ENCODE results near the gene TUG1.

The TUG1 gene

DNA sequence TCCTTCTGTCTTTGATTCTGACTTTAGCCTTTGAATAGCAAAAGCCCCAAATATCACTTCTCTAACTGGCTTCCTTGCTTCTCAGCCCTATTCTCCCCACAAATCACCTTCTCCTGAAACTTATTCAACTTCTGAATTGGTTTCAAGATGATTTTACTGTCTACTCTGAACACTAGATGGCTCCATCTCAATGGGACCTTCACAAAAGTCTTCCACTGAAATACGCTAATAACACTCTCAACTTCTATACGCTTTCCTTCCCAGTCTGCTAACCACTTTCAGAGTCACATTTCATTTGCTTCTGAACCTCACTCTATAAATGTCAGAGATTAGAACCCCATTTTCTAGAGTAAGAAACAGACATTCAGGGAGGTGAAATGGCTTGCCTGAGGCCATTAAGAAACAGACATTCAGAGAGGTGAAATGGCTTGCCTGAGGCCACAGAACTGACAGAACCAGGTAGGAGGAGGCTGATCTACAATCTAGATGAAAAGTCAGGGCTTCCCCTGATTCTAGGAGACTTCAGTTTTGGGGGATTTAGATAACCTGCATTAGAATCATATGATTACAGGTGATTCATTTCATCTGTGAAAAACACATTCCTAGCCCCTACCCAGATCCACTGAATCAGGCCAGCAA, 21.1 kb upstream of the TUG1 start:
- no peak for DNase-seq

DNA sequence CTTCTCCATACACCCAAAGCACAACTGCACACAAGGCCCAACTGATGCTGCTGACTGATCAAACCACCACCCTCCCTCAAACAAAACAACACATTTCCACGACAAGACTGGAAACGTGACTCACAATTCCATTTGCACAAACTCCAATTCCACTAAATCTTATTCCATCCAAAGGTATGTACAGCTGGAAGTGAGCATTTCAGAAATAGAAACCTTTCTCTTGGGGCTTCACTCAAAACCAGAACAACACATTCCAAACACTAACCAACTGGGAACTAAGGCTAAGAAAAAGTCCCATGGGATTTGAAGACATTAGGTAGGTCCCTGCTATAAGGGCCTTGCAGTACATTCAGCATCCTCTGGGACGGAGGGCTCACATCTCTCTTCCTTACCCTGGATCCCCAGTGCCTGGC, 20.1 kb upstream of the TUG1 start:
- DNase-seq: no peak

DNA sequence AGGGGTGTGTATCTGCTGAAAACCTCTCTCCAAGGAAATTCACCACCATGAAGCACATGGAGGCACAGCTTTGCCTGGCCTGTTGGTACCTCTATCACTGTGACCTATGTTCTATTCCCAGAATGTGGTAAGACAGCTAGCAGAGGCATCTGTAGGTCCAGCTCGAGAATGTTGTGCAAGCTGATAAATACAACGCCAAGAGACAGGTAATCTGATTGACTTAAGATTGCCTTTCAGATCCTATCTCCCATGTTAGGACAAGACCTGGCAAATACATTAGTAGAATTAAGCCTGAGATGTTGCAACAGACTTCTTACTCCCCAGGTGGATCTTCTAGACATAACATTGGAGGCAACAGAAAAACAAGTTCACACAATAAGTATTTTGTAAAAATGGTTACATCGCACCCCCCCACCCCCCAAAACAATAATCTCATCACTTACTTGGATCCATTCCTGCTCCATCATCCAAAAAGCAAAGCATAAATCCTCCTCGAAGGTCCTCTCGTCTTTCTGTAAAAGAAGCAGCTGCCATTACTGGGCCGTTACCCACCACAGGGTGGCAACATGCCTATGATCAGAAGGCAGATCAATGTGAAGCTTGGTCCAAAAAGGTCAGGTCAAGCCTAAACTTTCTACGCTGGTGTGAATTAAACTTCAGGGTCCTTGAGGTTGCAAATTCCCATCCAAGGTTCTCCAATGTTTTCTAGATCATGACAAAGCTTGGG, 19.0 kb upstream of the TUG1 start:
- DNase-seq: no peak

DNA sequence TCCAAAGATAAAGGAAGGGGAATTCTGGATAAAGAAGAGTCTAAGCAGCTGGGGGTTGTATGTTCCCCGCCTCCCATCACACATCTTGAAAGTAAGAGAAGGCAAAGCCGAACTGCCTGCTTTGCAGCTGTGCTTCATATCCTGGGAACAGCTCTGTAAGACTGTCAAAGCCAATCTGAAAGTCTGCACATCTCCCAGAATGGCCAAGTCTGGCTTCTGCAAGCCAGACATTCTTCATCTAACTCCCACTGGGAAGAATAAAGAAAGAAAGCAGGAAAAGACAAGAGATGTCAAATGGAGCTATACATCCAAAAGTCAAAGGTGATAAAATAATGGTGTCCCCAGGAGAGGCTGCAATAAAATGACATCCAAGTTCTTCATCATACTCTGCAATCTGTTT, 15.9 kb upstream of the TUG1 start:
- DNase-seq: no peak

DNA sequence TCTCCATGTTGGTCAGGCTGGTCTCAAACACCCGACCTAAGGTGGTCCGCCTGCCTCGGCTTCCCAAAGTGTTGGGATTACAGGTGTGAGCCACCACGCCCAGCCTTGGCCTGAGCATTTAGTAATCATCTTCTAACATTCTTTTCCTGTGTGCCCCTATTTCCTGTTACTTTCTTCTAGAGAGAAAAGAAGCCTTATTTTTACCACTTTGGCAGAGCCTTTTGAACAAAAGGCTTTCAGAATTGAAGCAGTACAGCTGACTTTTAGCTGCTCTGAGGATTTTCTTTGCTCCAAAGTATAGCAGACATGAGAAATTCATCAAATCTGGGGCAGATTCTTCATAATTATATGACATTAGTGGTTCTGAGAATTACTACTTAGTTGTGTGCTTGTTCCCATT, 13.9 kb upstream of the TUG1 start:
- DNase-seq: no peak

DNA sequence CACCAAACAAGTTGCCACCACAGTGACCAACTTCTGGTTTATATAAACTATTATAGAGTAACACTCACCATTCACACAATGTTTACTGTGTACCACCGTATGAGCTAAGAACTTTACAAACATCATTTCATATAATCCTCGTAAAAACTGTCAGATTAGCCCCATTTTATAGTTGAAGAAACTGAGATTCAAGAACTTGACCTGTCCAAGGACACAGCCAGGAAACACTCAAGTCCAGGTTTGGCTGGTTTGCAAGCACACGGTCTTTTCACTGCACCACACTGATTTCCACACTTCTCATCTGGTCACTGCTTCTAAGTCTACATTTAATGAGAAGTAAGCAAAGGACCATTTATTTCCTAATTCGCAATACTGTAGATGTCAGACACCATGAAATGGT, 4.2 kb upstream of the TUG1 start:
- DNase-seq: no peak

DNA sequence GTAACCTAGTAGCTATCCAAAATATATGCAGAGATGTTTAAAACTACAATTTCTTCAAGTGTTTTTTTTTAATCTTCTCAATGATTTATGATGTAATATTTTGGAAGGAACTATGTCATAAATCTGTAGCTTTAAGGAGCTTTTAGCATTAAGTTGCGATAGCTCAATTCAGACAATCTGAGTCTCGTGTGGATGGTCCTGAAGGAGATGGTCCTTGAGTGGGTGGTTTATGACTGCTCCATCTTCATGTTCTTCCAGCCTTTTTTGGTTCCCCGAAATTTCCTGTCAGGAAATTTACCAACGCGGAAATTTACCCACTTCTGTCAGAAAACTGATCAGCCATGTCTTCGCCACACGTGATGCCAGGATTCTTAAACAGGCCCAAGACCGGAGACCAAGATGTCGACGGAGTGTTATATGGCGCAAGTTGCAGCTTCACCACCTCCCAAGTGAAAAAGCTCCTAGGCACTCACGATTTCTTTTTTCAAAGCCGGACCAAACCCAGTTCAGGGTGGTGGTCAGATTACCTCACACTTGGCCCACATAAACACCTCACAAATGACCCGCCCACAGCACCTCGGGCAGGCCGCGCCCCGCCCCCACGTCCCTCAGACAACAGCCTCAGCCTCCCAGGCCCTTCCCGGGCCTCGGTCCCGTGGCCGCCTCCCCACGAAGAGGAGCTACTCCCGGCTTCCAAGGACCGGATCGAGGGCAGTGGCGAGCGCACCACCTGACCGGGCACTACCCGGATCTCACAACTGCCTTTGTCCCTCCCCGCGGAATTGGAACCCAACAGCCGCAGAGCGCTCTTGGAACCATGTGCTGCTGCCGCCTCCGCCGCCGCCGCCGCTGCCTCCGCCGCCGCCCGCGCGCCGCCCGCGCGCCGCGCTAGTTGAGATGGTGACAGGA, 796 bp upstream of the TUG1 start, which contains the start of gene MORC2:
Gene MORC2, minus strand, starts transcription at position 760 of the 909 bp plus-strand sequence. CDS start 885 bp downstream, outside the sequence.
- no peak for DNase-seq

DNA sequence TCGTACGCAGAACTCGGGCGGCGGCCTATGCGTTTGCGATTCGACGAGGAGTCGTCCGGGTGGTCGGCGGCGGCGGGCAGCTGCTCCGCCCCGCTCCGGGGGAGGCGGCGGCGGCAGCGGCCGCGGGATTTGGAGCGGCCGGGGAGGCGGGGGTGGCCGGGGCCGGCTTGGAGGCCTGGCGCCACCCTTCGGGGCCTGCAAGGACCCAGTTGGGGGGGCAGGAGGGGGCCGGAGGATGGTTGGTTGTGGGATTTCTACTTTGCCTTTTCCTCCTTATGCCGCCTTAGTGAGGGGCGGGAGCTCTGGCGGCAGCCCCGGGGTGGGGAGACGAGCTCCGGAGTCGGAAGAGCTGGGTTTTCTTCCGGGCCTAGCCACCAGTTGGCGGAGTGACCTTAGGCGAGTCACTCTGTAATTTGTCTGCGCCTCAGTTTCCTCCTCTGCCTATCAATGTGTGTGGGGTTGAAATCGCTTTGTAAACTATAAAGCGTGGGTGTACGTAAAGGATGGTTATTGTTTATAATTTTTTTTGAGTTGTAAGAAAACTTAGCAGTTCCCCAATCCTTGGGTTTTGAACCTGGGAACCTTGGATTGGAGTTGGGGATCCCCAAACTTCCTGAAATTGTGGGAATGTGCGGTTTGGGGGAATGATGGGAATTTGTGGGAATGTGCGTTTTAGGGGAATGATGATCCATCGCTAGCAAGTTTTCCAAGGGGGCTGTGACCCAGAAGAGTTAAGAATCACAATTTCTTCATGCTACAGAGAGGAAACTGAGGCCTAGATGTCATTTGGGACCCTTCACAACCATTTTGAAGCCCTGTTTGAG, 679 bp downstream of the TUG1 start:
- DNase-seq: no peak

DNA sequence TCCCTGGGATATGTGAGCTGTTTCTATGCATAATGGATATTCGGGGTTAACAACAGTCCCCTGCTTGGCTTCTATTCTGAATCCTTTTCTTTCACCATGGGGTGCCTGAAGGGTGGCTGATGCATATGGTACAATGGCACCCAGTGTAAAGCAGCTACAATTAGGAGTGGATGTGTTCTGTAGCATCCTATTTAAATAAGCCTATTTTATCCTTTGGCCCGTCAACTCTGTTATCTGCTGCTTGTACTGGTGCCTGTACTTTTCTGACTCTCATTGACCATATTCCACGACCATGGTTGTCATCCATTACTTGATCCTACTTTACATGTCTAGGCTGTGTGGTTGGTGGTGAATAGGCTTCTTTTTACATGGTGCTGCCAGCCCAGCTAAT, 1.3 kb downstream of the TUG1 start:
- no peak for DNase-seq

DNA sequence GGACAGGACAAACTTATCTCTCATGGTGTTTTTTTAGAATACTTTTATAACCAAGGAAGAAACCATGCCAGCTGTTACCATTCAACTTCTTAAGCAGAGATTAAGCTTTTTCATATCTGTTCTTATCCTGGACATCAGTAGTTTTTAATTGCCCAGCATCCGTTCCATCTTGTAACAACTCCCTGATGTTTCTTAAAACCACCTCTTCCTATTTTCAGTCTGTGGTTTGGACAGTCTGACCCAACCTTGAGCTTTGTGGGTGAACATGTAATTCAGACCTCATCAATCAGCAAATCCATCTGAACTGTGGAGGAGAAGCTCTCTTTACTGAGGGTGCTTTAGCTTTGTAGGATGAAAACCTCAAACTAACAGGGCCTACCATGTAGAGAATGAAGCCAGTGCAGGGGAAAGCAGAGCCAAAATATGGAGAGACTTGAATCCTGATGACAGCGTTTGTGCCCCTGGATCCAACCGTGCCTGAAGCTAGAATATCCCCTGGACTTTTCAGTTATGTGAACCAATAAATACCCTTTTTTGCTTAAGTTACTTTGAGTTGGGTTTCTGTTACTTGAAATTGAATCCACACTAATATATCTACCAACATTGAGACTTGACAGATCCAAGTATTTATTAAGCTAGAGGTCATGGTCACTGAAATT, 9.4 kb downstream of the TUG1 start:
- DNase-seq: no peak

DNA sequence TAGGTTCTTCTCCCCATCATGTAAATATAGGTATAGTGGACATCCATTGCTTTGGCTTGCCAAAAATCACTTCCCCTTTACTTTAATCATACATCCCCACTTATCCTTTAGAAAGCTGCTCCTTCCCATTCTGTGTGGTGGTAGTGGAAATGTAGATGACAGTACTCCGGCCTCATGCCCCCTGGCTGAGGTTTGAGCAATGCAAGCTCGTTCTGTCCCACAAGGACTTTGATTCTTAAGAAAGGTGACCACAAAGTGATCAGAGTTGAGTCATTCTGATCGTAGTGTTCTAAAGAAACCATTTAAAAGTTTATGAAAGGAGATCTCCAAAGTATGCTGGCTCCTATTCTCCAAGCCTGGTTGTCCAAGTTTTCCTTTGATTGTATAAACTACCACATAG, 10.9 kb downstream of the TUG1 start:
- DNase-seq: no peak

DNA sequence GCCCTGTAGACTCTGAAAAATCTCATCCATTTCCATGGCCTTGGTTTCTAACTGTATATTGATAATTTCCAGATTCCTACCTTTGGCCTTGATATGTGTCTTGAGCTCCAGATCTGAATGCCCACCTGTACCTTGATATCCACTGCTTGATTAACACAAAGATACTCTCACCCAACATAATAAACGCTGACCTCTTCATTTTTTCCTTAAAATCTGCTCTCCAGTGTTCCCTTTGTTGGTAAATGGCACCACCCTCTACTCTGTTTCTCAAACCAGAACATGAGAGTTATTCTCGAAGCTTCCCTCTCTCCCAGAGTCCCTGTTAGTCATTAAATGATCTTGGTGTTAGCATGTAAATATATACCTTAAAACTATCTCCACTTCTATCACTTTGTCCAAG, 13.4 kb downstream of the TUG1 start:
- DNase-seq: no peak

DNA sequence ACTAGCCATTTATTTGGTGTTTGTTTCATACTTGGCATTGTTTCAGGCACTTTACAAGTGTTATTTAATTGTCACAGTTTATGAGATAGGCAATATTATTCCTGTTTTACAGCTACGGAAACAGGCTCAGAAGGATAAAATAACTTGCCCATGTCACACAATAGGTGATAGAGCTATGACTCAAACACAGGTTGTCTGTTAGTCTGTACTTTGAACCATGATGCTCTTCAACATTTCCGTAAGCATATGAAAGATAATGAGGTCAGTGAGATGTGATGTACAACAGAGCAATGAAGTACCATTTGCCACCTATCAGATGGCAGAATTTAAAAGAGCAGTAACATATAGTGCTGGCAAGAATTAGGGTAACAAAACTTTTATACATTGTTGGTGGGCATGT, 15.3 kb downstream of the TUG1 start:
- DNase-seq: no peak

DNA sequence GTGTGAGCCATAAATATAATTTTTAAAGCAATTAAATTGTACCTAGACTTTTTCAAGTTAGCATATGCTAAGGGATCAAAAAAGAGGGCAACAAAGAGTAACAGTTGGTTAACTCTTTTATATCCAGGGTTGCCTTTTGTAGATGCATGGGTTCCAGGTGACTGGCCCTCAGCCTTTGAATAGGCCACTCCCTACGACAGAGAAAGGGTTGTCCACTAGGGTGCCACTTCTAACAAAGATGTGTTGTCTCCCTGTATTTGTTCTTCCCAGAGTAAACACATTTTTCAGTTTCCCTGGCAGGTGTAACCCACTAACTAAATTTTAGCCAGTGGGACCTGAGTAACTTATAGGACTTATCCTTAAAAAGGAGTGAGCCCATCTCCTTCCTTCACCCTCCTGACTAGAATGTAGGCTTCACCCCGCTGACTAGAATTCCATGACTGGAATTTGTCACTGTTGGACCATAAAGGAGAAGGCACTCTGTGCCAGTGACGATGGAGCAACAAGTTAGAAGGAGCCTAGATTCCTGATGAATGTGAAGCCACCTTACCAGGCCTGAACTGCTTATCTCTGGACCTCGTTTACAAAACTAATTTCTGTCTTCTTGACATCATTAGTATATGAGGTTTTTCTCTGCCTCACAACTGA, 16.6 kb downstream of the TUG1 start:
- no peak for DNase-seq

DNA sequence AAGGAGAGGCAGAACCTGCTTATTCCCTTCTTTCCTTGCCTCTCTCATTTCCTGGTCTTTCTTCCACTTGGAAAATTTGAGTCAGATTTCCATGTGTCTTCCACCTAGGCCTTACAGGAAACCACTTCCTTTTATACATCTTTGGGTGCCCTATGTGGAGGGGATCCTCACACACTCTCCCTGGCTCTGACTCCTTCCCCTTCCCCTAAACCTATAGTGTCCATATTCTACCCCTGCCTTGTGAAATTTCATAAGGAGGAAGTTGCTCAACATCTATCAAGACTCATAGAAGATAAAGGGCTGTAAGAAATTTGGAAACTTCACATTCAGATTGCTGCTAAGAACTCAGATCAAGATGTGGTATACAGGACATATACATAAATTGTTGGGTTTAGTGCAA, 20.4 kb downstream of the TUG1 start:
- no peak for DNase-seq

DNA sequence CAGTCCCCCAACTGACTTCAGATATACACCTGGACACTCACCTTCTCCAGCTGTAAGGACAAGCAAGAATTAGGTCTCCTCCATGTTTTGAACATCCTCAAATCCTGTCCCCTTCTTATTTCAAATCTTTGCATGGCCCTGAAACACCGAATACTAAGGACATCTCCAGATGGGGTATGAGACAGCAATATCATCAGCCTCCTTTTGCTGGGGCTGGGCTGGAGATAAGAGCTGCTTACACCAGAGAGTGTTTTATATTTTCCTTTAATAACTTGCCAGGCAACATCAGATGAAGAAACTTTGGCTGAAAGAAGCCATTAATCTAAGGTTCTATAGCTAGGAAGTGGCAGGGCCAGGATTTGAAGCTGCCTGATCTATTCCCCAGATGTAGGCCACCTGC, 21.6 kb downstream of the TUG1 start:
- DNase-seq: no peak

DNA sequence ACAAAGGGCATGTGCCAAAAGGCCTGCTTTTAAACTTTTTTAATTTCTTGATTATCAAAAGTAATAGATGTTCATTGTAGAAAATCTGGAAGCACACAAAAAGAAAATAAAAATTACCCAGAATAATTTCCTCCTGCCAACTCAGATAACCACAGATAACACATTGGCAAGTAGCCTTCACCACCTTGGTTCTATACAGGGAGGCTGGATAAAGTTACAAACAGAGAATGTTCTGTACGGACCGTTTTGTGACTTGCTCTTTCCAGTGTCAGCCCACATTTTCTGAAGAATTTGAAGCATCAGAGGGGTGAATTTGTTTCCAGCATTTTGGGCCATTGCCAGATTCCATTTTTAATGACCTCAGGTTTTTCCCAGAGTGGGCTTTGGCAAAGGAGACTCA, 23.5 kb downstream of the TUG1 start:
- DNase-seq: no peak

DNA sequence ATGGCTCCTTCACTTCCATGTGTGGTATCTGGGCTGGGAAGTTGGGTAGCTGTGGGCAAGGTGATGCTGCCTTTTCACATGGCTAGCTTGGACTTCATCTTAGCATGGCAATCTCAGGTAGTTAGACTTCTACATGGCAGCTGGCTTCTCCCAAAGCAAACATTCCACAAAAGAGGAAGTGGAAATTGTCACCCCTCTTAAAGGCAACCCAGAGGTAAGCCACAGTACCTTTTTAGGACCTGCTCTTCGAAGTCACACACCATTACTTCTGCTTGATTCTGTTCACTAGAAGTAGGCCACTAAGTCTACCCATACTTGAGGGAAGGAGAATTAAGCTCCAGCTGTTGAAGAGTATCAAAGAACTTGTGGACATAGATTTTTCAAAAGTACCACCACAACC, 25.9 kb downstream of the TUG1 start:
- DNase-seq: no peak

DNA sequence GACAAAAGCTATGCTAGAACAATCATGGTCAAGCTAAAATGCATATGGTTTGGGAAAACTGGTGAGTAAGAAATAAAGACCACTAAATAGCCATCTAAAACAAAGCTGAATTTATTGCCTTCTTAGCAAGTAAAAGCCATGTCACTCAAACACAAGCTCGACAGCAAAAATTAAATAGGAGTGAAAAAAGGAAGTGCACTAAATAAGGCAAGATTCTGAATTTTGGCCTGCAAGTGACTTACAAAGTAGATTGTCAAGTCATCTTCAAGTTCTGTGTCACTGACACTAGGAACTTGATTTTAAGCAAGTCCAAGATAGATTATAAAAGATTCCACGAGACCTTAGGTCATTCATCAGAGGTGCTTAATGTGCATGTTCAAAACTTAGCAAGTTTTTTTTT, 27.4 kb downstream of the TUG1 start:
- DNase-seq: no peak

DNA sequence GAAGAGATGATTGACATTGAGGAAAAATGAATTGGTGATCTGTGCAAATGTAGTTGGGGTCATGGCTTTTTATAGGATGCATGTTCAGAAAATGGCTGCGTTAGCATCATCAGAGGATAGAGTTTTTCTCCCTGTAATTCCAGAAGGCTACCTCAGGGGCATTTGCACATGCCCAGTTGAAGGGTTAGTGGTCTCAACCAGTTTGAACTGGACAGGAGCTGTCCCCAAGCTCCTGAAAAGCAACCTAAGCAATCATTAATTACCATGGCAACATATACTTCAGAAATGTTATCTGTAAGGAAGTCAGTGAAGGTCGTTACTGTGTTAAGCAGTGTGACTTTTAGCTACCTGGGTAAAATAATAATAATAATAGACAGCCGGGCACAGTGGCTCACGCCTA, 29.3 kb downstream of the TUG1 start:
- no peak for DNase-seq

DNA sequence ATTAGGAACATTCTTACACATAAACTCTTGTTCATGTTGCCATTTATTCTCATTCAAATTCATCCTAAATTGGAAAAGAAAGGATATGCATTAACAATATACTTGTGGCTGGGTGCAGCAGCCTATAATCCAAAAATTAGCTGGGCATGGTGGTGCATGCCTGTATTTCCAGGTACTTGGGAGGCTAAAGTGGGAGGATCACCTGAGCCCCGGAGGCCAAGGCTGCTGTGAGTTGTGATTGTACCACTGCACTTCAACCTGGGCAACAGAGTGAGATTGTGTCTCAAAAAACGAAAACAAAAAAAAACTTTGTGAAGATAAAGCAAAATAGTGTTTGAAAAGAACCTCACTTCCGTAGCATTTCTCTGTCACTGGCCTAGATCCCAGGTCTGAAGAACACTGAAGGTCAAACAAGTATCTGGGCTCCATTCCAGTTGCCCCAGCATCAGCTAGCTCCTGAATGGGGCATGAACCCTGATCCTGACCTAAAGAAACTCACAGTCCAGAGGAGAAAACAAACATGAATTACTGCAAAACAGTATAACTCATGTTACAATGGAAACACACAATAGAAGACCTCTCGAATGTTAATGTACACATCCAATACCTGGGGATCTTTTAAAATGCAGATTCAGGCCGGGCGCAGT, 32.2 kb downstream of the TUG1 start:
- no peak for DNase-seq

Measured in NCI-H524 treated with DMSO at 0.1 percent for 48 hours (cell line).